RCC 7860 (cell line): Measurements from ENCODE around the gene ADPRHL1.

Source experiments
- DNase-seq: peaks from one replicate; pipeline ENCODE4 v3.0.0-alpha.2; 2015; ENCODE audit warnings: low spot score
- FAIRE-seq: peaks from 2 replicates; lab custom pipeline; 2012; peaks lifted over from hg19 to GRCh38; lab: Jason Lieb, UNC

ADPRHL1 gene

DNA sequence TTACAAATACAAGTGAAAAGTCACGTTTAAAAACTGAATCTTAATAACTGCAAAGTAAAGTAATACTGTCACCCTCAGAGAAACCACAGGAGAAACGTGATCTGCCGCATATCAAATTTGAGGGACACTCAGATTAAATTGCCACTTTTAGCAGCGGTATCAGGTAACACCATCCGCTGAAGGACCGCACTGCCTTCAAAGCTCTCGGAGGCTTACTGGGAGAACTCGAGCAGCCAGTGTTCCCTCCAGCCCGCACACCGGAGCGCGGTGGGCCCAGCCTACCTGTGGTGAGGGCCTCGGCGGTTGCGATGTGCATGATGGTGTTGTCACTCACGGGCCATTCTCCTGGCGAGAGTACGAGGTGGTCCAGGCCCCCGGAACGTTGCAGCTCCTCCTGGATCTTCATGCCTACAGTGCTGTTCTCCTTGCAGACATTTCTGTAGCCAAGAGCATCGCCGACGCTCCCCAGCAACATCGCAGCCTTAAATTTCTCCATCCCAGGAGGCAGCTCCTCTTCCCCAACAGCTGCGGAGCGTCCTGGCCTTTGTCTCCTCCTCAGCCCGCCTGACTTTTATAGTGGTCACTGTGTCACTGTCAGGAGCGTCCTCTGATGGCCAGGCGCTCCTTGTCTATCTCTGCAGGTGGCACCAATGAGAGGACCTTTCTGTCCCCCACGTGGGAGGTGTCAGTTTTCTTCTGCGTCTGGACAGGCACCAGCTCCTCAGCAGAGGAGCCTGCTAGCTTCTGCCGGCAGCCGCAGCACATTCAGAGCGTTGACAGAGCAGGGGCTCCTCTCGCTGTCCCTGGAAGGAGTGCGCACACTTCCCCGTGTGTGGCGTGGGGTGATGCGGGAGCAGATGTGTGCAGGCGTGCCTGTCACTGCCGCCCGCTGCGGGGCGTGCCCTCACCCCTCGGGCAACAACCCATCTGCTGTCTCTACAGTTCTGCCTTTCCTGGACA is at the start of gene ADPRHL1:
Gene ADPRHL1 (minus strand): TSS at position 547 of the 960 bp plus-strand sequence. CDS start 51 bp downstream, at position 496.
- no peak for FAIRE-seq
- no peak for DNase-seq

DNA sequence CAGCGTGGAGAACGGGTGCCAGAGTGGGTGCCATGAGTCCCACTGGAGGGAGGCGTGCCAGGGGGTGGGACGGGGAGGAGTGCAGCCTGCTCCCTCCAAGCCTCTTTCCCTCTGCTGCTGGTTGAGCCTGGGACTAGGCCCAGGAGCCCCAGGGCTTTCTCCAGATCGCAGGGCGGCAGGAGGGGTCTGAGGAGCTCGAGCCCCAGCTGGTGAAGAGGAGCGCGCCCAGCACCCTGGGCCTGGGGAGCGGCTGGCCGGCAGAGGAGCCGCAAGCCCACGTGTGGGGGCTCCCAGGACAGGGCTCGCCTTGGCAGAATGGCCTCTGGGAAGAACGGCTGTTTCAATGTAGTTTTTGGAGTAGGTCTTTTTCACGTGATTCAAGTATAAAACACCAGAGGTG is 49.4 kb upstream of the ADPRHL1 start:
- DNase-seq (no peak), FAIRE-seq (no peak)

DNA sequence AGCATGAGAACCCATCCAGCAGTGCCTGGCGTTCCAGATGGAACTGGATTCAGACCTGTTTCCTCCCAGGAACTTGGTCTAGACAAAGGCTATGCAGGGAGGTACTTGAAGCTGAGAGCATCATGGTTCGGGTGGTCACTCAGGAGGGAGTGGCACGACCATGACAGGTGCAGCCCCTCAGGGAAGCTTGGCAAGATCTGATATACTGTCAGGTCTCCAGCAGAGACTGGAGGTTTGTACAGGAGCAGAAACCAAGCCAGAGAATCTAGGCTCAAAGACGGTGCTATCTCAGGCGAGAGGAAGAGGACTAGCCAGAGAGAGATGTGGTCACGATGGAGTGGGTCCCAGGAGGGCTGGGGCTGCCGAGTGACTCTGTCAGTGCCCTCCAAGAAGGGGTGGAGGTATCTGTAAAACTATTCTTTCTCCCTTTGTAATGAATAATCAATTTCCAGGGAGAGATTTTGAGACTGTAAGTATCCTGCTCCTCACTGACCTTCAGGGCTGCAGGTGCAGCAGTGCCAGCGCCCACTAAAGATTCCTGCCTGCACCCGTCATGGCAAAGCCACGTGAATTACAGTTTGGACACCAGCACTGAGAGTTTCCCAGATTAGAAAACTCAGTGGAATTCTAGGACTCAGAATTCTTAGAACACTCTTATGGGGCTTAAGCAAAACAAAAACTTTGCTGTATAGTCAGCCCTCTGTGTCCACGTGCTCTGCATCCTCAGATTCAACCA is 47.4 kb upstream of the ADPRHL1 start:
- DNase-seq (no peak), FAIRE-seq (no peak)

DNA sequence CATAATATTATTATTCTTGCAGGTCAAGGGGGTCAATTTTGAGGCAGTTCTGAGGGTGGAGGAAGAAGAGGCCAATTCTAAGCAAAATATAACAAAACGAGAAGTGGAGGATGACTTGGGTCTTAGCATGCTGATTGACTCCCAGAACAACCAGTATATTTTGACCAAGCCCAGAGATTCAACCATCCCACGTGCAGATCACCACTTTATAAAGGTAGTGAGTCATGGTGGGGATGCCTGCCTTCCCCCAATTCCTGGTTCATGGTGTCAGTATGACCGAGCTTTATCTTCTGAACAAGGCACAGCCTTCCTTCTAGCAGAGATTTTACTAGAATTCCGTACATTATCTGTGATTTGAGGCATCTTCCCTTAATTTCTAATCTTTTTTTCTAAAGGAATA is 46.6 kb upstream of the ADPRHL1 start:
- FAIRE-seq: no peak
- DNase-seq: no peak

DNA sequence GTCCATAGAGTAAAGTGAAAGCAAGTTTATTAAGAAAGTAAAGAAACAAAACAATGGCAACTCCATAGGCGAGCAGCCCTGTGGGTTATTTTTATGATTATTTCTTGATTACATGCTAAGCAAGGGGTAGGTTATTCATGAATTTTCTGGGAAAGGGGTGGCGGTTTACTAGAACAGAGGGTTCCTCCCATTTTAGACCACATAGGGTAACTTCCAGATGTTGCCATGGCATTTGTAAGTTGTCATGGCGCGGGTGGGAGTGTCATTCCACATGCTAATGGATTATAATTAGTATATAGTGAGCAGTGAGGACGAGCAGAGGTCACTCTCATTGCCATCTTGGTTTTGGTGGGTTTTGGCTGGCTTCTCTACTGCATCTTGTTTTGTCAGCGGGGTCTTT is 45.6 kb upstream of the ADPRHL1 start:
- FAIRE-seq: no peak
- no peak for DNase-seq

DNA sequence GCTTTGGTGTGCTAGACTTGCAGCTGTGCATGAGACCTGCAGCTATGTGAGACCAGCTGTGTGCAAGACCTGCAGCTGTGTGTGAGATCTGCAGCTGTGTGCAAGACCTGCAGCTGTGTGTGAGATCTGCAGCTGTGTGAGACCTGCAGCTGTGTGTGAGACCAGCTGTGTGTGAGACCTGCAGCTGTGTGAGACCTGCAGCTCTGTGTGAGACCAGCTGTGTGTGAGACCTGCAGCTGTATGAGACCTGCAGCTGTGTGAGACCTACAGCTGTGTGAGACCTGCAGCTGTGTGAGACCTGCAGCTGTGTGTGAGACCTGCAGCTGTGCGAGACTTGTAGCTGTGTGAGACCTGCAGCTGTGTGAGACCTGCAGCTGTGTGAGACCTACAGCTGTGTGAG is 43.9 kb upstream of the ADPRHL1 start:
- no peak for DNase-seq
- FAIRE-seq: no peak

DNA sequence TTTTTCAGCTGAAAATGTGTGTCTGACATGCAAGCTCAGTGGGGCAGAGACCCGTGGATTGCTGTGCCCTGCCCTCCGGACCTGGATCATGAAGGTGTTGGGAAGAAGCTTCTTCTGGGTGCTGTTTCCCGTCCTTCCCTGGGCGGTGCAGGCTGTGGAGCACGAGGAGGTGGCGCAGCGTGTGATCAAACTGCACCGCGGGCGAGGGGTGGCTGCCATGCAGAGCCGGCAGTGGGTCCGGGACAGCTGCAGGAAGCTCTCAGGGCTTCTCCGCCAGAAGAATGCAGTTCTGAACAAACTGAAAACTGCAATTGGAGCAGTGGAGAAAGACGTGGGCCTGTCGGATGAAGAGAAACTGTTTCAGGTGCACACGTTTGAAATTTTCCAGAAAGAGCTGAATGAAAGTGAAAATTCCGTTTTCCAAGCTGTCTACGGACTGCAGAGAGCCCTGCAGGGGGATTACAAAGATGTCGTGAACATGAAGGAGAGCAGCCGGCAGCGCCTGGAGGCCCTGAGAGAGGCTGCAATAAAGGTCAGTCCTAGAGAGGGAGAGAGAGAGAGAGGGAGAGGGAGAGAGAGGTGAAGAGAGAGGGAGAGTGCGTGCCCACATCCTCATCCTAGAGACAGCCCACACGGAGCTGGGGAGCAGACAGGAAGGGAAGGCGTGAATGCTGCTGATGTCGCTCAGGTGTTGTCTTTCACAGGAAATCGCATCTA is 42.4 kb upstream of the ADPRHL1 start:
- DNase-seq (no peak), FAIRE-seq (no peak)

DNA sequence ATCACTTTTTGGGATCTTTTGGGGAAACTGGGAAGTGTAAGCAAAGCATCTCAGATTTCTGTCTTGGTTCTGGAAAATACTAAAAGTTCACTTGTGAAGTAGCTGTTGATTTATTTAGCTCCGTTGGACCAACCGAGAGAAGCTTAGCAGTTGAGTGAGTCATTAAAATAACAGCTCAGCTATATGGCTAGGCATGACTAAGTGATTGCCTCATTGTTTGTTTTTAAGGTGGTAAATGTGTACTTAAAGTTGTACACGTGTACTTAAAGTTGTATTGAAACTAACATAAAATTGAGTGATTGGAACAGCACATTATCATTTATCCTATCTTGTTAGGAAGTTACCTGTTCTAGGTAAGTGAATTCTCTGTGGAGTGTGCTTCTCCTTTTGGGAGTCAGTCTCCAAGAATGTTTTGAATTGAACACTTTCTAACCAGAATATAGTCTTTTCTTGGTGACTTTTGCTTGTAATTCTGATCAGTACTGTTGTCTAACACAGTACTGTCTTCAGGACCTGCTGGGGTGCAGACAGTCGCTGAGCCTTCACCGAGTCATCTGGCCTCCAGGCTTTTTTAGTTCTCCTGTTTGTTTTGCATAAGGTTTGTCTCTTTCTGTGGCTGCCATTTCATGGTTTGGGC is 40.1 kb upstream of the ADPRHL1 start:
- DNase-seq: peak; percentile 78
- peak; percentile 92 for FAIRE-seq

DNA sequence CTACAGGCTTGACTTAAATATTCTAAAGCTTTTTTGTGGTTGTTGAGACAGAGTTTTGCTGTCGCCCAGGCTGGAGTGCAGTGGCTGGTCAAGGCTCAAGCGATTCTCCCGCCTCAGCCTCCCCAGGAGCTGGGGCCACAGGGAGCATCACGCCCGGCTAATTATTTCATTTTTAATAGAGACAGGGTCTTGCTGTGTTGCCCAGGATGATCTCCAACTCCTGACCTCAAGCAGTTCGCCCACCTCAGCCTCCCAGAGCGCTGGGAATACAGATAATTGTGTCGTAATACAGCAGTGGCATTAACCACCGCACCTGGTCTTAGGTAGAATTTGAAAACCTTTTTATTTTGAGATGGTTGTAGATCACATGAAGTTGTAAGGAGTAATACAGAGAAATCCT is 38.7 kb upstream of the ADPRHL1 start:
- FAIRE-seq: no peak
- no peak for DNase-seq

DNA sequence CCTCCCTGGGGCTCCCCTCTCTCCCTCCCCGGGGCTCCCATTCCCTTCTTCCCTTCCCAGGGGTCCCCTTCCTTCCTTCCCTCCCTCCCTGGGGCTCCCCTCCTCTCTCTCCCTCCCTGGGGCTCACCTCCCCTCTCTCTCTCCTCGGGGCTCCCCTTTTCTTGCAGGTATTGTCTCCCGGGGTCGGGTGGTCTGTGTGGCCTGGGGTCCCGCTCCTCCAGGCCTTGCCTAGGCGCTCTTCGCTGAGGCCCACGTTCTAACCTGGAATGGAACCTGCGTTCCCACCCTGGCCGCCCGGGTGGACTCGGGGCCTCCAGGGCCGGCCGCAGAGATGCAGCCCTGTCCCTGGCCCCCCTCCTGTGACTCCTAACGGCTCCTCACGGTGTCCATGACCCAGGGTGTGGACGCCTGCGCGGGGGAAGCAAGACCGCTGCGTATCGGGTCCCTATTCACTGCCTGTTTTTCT is 38.2 kb upstream of the ADPRHL1 start:
- no peak for DNase-seq
- FAIRE-seq: no peak

DNA sequence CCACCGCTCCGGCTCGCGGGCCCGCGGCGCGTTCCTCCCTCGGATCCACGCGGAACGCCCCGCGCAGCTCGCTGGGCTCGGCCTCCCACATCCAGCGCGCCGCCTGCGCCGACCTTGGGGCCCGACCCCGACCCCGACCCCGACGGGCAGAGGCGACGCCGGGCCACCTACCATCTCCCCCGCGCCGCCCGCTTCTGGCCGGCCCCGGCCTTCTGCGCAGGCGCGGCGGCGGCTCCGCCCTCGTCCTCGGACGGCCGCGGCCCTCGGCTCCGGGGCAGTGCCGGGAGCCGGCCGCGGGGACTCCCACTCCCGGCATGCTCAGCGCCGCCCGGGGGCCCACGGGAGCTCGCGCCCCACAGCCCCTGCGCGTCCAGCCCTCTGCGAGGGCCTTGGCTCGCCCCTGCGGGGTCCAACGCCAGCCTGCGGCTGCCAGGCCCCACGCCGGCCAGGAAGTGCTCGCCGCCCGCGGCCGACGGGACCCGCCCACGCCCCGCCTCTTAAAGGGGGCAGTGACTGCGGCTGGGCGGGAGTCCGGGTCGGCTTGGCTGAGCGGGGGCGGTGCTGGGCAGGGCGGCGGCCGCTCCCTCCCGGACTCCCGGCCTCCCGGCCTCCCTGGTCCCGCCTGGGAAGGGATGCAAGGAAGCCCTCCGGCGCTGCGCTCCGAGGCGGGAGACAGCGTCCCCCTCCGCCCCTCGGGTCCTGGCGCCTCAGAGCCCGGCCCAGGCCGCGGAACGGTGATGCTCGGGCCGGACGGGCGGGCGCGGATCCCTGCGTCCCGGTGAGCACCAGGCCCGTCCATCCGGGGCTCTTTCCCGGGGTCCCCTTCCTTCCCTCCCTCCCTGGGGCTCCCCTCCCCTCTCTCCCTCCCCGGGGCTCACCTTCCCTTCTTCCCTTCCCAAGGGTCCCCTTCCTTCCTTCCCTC is 37.5 kb upstream of the ADPRHL1 start, which contains the start of gene DCUN1D2:
Gene DCUN1D2 (minus strand): TSS at position 216 of the 922 bp plus-strand sequence. CDS start 42 bp downstream, at position 174.
- no peak for FAIRE-seq
- DNase-seq: peak; percentile 85

DNA sequence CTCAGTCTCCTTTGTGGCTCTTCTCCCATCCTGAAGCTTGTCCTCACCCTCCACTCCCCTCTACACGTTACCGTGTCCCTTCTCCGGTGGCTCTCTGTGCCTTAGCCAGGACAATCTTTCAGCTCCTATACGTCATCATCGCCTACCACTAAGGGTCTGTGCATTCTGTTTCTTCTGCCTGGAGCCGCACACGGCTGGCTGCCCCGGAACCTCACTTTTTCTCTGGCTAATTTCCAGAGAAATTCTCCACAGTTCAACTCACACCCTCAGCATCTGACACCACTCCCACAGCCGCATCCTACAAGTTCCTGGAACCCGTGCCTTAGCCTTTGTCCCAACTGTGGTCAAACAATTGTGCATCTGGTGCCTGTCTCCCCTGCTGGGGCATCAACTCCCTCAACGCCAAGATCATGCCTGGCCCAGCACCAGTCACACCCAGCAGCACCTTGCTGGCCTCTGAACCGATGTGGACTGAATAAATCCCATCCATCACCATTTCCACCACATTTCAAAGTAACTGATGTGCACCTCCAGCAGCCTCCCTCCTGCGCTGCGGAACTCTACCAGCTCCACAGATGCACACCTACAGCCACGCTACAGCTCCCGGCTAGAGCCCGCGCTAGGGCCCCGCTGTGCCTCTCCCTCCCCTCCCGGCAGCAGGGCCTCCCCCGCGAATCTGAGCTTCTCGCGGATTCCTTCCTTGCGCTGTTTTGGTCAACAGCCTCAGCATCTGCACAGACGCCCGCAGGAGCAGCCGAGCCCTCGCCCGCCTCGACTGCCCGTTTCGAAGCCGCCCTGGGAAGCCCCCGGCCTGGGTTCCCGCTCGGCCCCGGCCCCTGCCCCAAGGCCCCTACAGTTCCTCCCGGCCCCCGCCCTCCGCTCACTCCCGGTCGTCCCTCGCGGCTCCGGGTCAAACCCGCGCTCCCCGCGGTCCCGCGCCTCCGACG is 36.5 kb upstream of the ADPRHL1 start:
- DNase-seq (peak; percentile 62), FAIRE-seq (no peak)

DNA sequence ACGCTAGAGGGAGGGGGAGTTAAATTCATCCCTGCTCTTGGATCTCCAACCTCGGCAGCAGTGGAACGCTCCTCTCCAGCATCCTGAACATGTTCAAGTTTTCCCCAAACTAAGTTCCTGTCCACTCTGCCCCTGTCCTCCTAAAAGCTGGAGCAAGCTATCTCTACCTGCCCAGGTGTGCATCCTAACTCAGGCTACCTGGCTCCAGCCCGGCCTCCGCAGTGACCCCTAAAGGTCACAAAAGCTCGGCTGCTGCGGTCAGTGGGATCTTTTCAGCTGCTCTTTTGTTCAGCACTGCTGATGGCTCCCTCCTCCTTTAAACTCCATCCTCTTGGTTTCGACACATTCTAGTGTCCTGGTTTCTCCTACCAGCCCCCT is 35.9 kb upstream of the ADPRHL1 start:
- FAIRE-seq (no peak), DNase-seq (no peak)

DNA sequence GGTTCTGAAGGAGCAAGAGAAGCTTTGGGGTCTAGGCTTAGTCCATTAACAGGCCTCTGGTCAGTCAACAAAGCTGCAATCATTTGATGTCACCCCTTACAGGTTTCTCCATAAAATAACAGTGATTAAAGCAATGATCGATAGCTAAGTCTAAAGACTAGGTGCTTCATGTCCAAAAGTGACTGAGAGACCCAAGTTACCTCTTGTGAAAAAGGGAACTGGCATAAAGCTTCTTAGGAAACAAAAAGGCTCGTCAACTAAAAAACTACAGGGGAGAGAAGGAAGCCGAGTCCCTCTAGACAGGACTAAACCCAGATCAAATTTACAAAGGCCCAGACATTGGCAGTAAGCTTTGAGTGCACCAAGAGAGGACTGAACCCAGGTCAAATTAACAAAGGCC is 35.0 kb upstream of the ADPRHL1 start:
- DNase-seq (no peak), FAIRE-seq (no peak)

DNA sequence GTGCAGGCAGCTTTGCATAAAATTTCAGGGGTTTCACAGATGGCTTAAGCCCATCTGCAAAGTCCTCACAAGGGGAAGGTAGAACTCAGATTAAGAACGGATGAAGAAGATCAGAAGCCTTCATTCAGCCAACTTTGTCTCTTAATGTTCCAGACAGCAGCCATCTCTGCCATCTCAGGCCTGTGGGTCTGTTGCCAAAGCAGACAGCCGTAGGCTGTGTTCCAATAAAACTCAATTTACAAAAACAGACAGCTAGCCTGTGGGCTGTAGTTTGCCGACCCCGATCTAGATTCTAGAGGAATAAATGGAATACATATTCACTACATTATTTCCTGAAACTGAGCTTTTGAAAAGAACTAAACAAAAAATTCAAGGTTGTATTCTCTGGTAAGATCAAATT is 33.4 kb upstream of the ADPRHL1 start:
- FAIRE-seq: no peak
- DNase-seq: no peak

DNA sequence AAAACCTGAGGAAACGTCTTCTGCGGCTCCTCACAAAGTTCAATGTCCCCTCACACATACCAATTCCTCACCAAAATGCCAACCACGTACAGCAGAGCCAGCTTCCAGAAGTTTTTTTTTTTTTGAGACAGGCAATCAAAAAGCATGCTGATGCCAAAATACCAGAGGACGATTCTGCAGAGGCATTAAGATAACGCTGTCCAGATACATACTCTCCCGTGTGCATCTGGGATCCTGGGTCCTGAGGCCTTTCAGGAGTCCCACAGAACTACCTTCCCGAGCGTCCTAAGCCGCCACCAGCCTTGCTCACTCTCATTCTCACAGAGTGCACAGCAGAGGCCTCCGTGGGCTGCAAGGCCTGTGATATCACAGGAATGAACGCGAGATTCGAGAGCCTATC is 32.3 kb upstream of the ADPRHL1 start:
- DNase-seq (no peak), FAIRE-seq (no peak)

DNA sequence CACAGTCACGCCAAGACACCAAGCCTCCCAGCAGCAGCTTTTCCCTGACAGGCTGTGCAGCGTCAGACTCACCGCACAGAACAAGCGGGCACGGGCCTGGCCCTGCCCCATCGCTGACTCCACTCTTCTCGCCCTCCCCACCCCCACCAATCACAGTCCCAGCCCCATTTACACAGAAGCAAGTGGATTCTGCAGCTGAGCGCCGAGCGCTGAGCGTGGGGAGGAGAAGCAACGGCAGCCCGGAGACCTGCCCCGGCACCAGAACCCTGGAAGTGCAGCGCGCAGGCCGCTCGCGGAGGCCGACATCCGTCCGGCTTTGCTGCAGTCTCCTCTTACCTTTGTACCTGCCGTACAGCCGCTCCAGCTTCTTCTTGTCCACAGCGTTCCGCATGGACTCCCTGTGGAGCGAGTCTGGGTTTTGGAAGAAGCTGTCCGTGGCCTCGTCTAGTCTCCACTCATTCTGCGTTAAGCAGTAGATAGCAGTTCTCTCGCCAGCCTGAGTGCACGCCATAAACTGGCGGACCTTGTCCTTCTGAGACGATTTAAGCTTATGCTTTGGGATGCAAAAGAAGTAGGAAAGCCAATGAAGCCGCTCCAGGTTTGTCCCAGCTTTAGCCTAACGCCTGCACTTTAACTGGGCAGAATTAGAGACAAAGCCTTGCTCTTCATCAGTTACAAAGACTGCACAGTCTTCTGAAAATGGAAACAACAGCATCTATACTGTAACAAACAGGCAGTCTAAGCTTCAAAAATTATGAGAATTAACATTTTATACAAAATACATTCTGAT is 30.4 kb upstream of the ADPRHL1 start:
- DNase-seq (no peak), FAIRE-seq (no peak)

DNA sequence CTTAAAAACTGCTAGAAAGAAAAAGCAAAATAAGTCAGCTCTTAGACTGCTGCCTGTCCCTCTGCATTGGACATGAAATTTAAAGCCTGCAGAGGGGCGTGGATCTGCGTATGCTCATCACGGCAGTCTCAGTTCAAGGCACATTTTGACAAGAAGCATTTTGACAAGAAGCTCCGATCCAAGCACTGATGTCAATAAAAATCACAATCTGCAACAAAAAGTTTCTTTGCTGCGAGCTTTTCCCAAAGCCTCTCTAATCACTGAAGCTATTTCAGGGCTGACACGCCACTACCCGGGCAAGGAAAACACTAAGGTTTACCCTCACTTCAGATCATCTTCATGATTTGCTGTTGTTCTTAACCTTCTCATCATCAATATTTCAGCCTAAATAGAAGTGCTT is 29.8 kb upstream of the ADPRHL1 start:
- no peak for FAIRE-seq
- DNase-seq: no peak
